ENCODE measurements around the gene PCDHA10. TPM values are rescaled to one million over a fixed set of nuclear protein-coding genes. Genes with fewer than 3 reads are reported as not detected.
A peak's percentile ranks its signal among the peaks of the same experiment; 100 is the strongest.
"Not testable (repeated sequence)": the region's sequence is repeated elsewhere in the genome, so short reads cannot be mapped to it uniquely, and the experiment has no call there.

The PCDHA10 gene
- total RNA-seq, 4 donors from 2014 or later, result under 0.01 to 0.15 (median 0.08) TPM

GRCh38 chr5:140821375-140822280 lies 34.1 kb upstream of the PCDHA10 start, which contains the start of gene PCDHA5:
PCDHA5 (plus strand) TSS chr5:140821613.
- Histone ChIP-seq H3K4me1 (no peaks in the 10 kb centered on the region), H3K27me3 (peaks cover 0 to 29% (median 0%) of the 10 kb centered on the region in 4 donors), H3K36me3 (no peaks in the 10 kb centered on the region), H3K4me3 (no peak within 1 kb of the TSS), H3K9me3 (peaks cover 0 to 31% (median 23%) of the 10 kb centered on the region in 3 donors), H3K27ac (no peak within 1 kb of the TSS)
- intact Hi-C loops (cut with DNase I), result no loop called here
- no peak for DNase-seq
- peak in 1 of 6 experiments; percentile 34 for TF ChIP-seq CTCF (IDR thresholded peaks at IDR 0.05)
- TF ChIP-seq POLR2A (IDR thresholded peaks at IDR 0.05), result no peak
- 28 to 45% methylated on average over 22 to 24 of the region's 39 CpGs for WGBS, 2 donors

- no peak overlapping the region for H3K27ac ChIP-seq
- H3K4me3 ChIP-seq, result no peak overlapping the region
- H3K36me3 ChIP-seq, result no peaks in the 10 kb centered on the region
- H3K9me3 ChIP-seq, result peaks cover 0 to 31% (median 23%) of the 10 kb centered on the region in 3 donors
- WGBS, 2 donors, result 20 to 32% methylated on average over 6 of the region's 6 CpGs
- no peak for DNase-seq
- H3K27me3 ChIP-seq, result peaks cover 0 to 33% (median 0%) of the 10 kb centered on the region in 4 donors
- intact Hi-C loops (cut with DNase I), result no loop called here
- no peak for TF ChIP-seq POLR2A (IDR thresholded peaks at IDR 0.05)
- no peak for TF ChIP-seq CTCF (IDR thresholded peaks at IDR 0.05)
- H3K4me1 ChIP-seq, result no peaks in the 10 kb centered on the region
These were observed 33.4 kb upstream of the PCDHA10 start for GRCh38 chr5:140822281-140822629.

- H3K27me3 ChIP-seq, result peaks cover 0 to 40% (median 0%) of the 10 kb centered on the region in 4 donors
- H3K4me1 ChIP-seq; H3K27ac ChIP-seq; H3K4me3 ChIP-seq; intact Hi-C loops (cut with DNase I); H3K36me3 ChIP-seq; DNase-seq: not testable (repeated sequence)
- WGBS, 2 donors, result 63 to 78% methylated on average over 22 to 29 of the region's 48 CpGs
- peaks cover 0 to 35% (median 28%) of the 10 kb centered on the region in 3 donors for H3K9me3 ChIP-seq
These were observed 32.7 kb upstream of the PCDHA10 start for GRCh38 chr5:140822969-140823368.

GRCh38 chr5:140823475-140823874 lies 32.2 kb upstream of the PCDHA10 start:
- intact Hi-C loops (cut with DNase I), result no loop called here
- H3K36me3 ChIP-seq, result no peaks in the 10 kb centered on the region
- DNase-seq, result no peak
- peaks cover 0 to 45% (median 0%) of the 10 kb centered on the region in 4 donors for H3K27me3 ChIP-seq
- H3K9me3 ChIP-seq, result peaks cover 0 to 40% (median 32%) of the 10 kb centered on the region in 3 donors
- H3K4me1 ChIP-seq, result no peaks in the 10 kb centered on the region
- WGBS, 2 donors, result 80 to 93% methylated on average over 1 to 11 of the region's 38 CpGs
- H3K4me3 ChIP-seq, result no peak overlapping the region
- TF ChIP-seq POLR2A (IDR thresholded peaks at IDR 0.05), result no peak
- TF ChIP-seq CTCF (IDR thresholded peaks at IDR 0.05), result no peak
- H3K27ac ChIP-seq, result no peak overlapping the region

- Histone ChIP-seq H3K4me1 (no peaks in the 10 kb centered on the region), H3K4me3 (peak within 1 kb of the TSS in 1 of 4 donors; percentile 13), H3K27me3 (peaks cover 0 to 49% (median 0%) of the 10 kb centered on the region in 4 donors), H3K9me3 (peaks cover 0 to 41% (median 30%) of the 10 kb centered on the region in 3 donors), H3K27ac (no peak within 1 kb of the TSS), H3K36me3 (no peaks in the 10 kb centered on the region)
- intact Hi-C loops (cut with DNase I), result no loop called here
- TF ChIP-seq CTCF (IDR thresholded peaks at IDR 0.05), result no peak
- TF ChIP-seq POLR2A (IDR thresholded peaks at IDR 0.05), result no peak
- WGBS, 2 donors, result 29 to 33% methylated on average over 20 to 23 of the region's 27 CpGs
- no peak for DNase-seq
These were observed 27.9 kb upstream of the PCDHA10 start, which contains the start of gene PCDHA6 for GRCh38 chr5:140827704-140828361. PCDHA6 (plus strand) TSS chr5:140827960; CDS start chr5:140828092, 132 bp downstream.
